Measurements from ENCODE around the gene CRACDL.
"Not testable (repeated sequence)": the region's sequence is repeated elsewhere in the genome, so short reads cannot be mapped to it uniquely, and the experiment has no call there.

Gene CRACDL

GRCh38 chr2:98884658-98885057 lies 51.4 kb downstream of the CRACDL start:
- Histone ChIP-seq H3K4me3 (ENCODE audit: low read length) (no peak overlapping the region), H3K36me3 (ENCODE audit: control insufficient read depth, insufficient read depth, low read length) (no peaks in the 10 kb centered on the region), H3K27ac (ENCODE audit: low read depth, low read length) (no peak overlapping the region), H3K4me1 (ENCODE audit: control insufficient read depth, insufficient read depth, low read length) (no peaks in the 10 kb centered on the region), H3K9ac (ENCODE audit: low read length) (no peak overlapping the region), H3K27me3 (ENCODE audit: control insufficient read depth, insufficient read depth, low read length) (no peaks in the 10 kb centered on the region)

GRCh38 chr2:98883780-98884211 lies 52.2 kb downstream of the CRACDL start:
- H3K4me3 ChIP-seq (ENCODE audit: low read length), result no peak overlapping the region
- H3K4me1 ChIP-seq (ENCODE audit: control insufficient read depth, insufficient read depth, low read length), result no peaks in the 10 kb centered on the region
- no peak overlapping the region for H3K9ac ChIP-seq (ENCODE audit: low read length)
- H3K36me3 ChIP-seq (ENCODE audit: control insufficient read depth, insufficient read depth, low read length), result no peaks in the 10 kb centered on the region
- no peak overlapping the region for H3K27ac ChIP-seq (ENCODE audit: low read depth, low read length)
- no peaks in the 10 kb centered on the region for H3K27me3 ChIP-seq (ENCODE audit: control insufficient read depth, insufficient read depth, low read length)

GRCh38 chr2:98882971-98883779 lies 52.9 kb downstream of the CRACDL start:
- Histone ChIP-seq H3K9ac (ENCODE audit: low read length) (no peak overlapping the region), H3K36me3 (ENCODE audit: control insufficient read depth, insufficient read depth, low read length) (no peaks in the 10 kb centered on the region), H3K27me3 (ENCODE audit: control insufficient read depth, insufficient read depth, low read length) (no peaks in the 10 kb centered on the region), H3K27ac (ENCODE audit: low read depth, low read length) (no peak overlapping the region), H3K4me3 (ENCODE audit: low read length) (no peak overlapping the region), H3K4me1 (ENCODE audit: control insufficient read depth, insufficient read depth, low read length) (no peaks in the 10 kb centered on the region)

- H3K9ac ChIP-seq (ENCODE audit: low read length), result no peak overlapping the region
- no peaks in the 10 kb centered on the region for H3K4me1 ChIP-seq (ENCODE audit: control insufficient read depth, insufficient read depth, low read length)
- H3K27me3 ChIP-seq (ENCODE audit: control insufficient read depth, insufficient read depth, low read length), result no peaks in the 10 kb centered on the region
- no peak overlapping the region for H3K27ac ChIP-seq (ENCODE audit: low read depth, low read length)
- no peak overlapping the region for H3K4me3 ChIP-seq (ENCODE audit: low read length)
- no peaks in the 10 kb centered on the region for H3K36me3 ChIP-seq (ENCODE audit: control insufficient read depth, insufficient read depth, low read length)
Measured at GRCh38 chr2:98882368-98882767, 53.7 kb downstream of the CRACDL start.

GRCh38 chr2:98881153-98881650 lies 54.8 kb downstream of the CRACDL start:
- Histone ChIP-seq H3K4me1 (ENCODE audit: control insufficient read depth, insufficient read depth, low read length) (no peaks in the 10 kb centered on the region), H3K27ac (ENCODE audit: low read depth, low read length) (no peak overlapping the region), H3K27me3 (ENCODE audit: control insufficient read depth, insufficient read depth, low read length) (no peaks in the 10 kb centered on the region), H3K9ac (ENCODE audit: low read length) (no peak overlapping the region), H3K4me3 (ENCODE audit: low read length) (no peak overlapping the region), H3K36me3 (ENCODE audit: control insufficient read depth, insufficient read depth, low read length) (no peaks in the 10 kb centered on the region)

GRCh38 chr2:98880266-98881152 lies 55.5 kb downstream of the CRACDL start:
- Histone ChIP-seq H3K36me3 (ENCODE audit: control insufficient read depth, insufficient read depth, low read length) (no peaks in the 10 kb centered on the region), H3K4me1 (ENCODE audit: control insufficient read depth, insufficient read depth, low read length) (no peaks in the 10 kb centered on the region), H3K27me3 (ENCODE audit: control insufficient read depth, insufficient read depth, low read length) (no peaks in the 10 kb centered on the region), H3K9ac (ENCODE audit: low read length) (no peak overlapping the region), H3K27ac (ENCODE audit: low read depth, low read length) (no peak overlapping the region), H3K4me3 (ENCODE audit: low read length) (no peak overlapping the region)

- not testable (repeated sequence) for H3K4me1 ChIP-seq (ENCODE audit: control insufficient read depth, insufficient read depth, low read length); H3K36me3 ChIP-seq (ENCODE audit: control insufficient read depth, insufficient read depth, low read length); H3K4me3 ChIP-seq (ENCODE audit: low read length); H3K9ac ChIP-seq (ENCODE audit: low read length); H3K27me3 ChIP-seq (ENCODE audit: control insufficient read depth, insufficient read depth, low read length); H3K27ac ChIP-seq (ENCODE audit: low read depth, low read length)
Measured at GRCh38 chr2:98877658-98878057, 58.4 kb downstream of the CRACDL start.

- H3K4me1 ChIP-seq (ENCODE audit: control insufficient read depth, insufficient read depth, low read length), result no peaks in the 10 kb centered on the region
- no peaks in the 10 kb centered on the region for H3K27me3 ChIP-seq (ENCODE audit: control insufficient read depth, insufficient read depth, low read length)
- H3K9ac ChIP-seq (ENCODE audit: low read length), result no peak overlapping the region
- H3K27ac ChIP-seq (ENCODE audit: low read depth, low read length), result no peak overlapping the region
- H3K36me3 ChIP-seq (ENCODE audit: control insufficient read depth, insufficient read depth, low read length), result no peaks in the 10 kb centered on the region
- H3K4me3 ChIP-seq (ENCODE audit: low read length), result no peak overlapping the region
Measured at GRCh38 chr2:98876741-98877140, 59.3 kb downstream of the CRACDL start.

- Histone ChIP-seq H3K27ac (ENCODE audit: low read depth, low read length) (no peak overlapping the region), H3K9ac (ENCODE audit: low read length) (no peak overlapping the region), H3K27me3 (ENCODE audit: control insufficient read depth, insufficient read depth, low read length) (no peaks in the 10 kb centered on the region), H3K4me3 (ENCODE audit: low read length) (no peak overlapping the region), H3K36me3 (ENCODE audit: control insufficient read depth, insufficient read depth, low read length) (no peaks in the 10 kb centered on the region), H3K4me1 (ENCODE audit: control insufficient read depth, insufficient read depth, low read length) (no peaks in the 10 kb centered on the region)
Measured at GRCh38 chr2:98875746-98876145, 60.3 kb downstream of the CRACDL start.

GRCh38 chr2:98875081-98875728 lies 60.8 kb downstream of the CRACDL start:
- H3K9ac ChIP-seq (ENCODE audit: low read length), result no peak overlapping the region
- no peak overlapping the region for H3K4me3 ChIP-seq (ENCODE audit: low read length)
- no peaks in the 10 kb centered on the region for H3K4me1 ChIP-seq (ENCODE audit: control insufficient read depth, insufficient read depth, low read length)
- no peaks in the 10 kb centered on the region for H3K36me3 ChIP-seq (ENCODE audit: control insufficient read depth, insufficient read depth, low read length)
- H3K27ac ChIP-seq (ENCODE audit: low read depth, low read length), result no peak overlapping the region
- no peaks in the 10 kb centered on the region for H3K27me3 ChIP-seq (ENCODE audit: control insufficient read depth, insufficient read depth, low read length)

- no peaks in the 10 kb centered on the region for H3K27me3 ChIP-seq (ENCODE audit: control insufficient read depth, insufficient read depth, low read length)
- H3K9ac ChIP-seq (ENCODE audit: low read length), result no peak overlapping the region
- H3K27ac ChIP-seq (ENCODE audit: low read depth, low read length), result no peak overlapping the region
- no peak overlapping the region for H3K4me3 ChIP-seq (ENCODE audit: low read length)
- no peaks in the 10 kb centered on the region for H3K36me3 ChIP-seq (ENCODE audit: control insufficient read depth, insufficient read depth, low read length)
- H3K4me1 ChIP-seq (ENCODE audit: control insufficient read depth, insufficient read depth, low read length), result no peaks in the 10 kb centered on the region
Measured at GRCh38 chr2:98874186-98874689, 61.8 kb downstream of the CRACDL start.

GRCh38 chr2:98872526-98872925 lies 63.5 kb downstream of the CRACDL start:
- H3K4me1 ChIP-seq (ENCODE audit: control insufficient read depth, insufficient read depth, low read length), result no peaks in the 10 kb centered on the region
- no peaks in the 10 kb centered on the region for H3K27me3 ChIP-seq (ENCODE audit: control insufficient read depth, insufficient read depth, low read length)
- H3K4me3 ChIP-seq (ENCODE audit: low read length), result no peak overlapping the region
- no peaks in the 10 kb centered on the region for H3K36me3 ChIP-seq (ENCODE audit: control insufficient read depth, insufficient read depth, low read length)
- no peak overlapping the region for H3K9ac ChIP-seq (ENCODE audit: low read length)
- H3K27ac ChIP-seq (ENCODE audit: low read depth, low read length), result no peak overlapping the region

Measured in rectal smooth muscle tissue (tissue), 1 donor.